Measurements from ENCODE around the gene TMEM187.

TMEM187 gene

GRCh38 chrX:154023276-154024000, 50.9 kb downstream of the TMEM187 start:
- no peak for DNase-seq

GRCh38 chrX:154024271-154024670, 51.7 kb downstream of the TMEM187 start:
- no peak for DNase-seq

GRCh38 chrX:154025230-154025629, 52.7 kb downstream of the TMEM187 start:
- no peak for DNase-seq

GRCh38 chrX:154026136-154027021, 53.8 kb downstream of the TMEM187 start:
- DNase-seq, result no peak

GRCh38 chrX:154027022-154027402, 54.5 kb downstream of the TMEM187 start:
- DNase-seq, result no peak

- no peak for DNase-seq
These were observed 55.4 kb downstream of the TMEM187 start for GRCh38 chrX:154027986-154028385.

- no peak for DNase-seq
These were observed 56.1 kb downstream of the TMEM187 start for GRCh38 chrX:154028502-154029184.

- no peak for DNase-seq
These were observed 56.9 kb downstream of the TMEM187 start for GRCh38 chrX:154029439-154029838.

- DNase-seq, result no peak
These were observed 57.7 kb downstream of the TMEM187 start for GRCh38 chrX:154030266-154030665.

- DNase-seq, result no peak
These were observed 58.3 kb downstream of the TMEM187 start for GRCh38 chrX:154030715-154031305.

GRCh38 chrX:154032160-154032559, 59.6 kb downstream of the TMEM187 start:
- no peak for DNase-seq

- DNase-seq, result no peak
These were observed 60.1 kb downstream of the TMEM187 start for GRCh38 chrX:154032653-154033052.
